Spleen (tissue), 11 donors: Measurements from ENCODE around the gene PICALM. TPM values are rescaled to one million over a fixed set of nuclear protein-coding genes. Genes with fewer than 3 reads are reported as not detected.
"Not testable (repeated sequence)": the region's sequence is repeated elsewhere in the genome, so short reads cannot be mapped to it uniquely, and the experiment has no call there.

ENCODE experiments used
- DNase-seq: peaks from one replicate; pipeline ENCODE4 v3.0.0-alpha.2; 2020
- H3K27ac ChIP-seq, 8 donors: fragments of 200-600 bp; sonication (generic) in 7 of 8; 1 replicate in 4 of 8; 2 replicates in 4 of 8; pipeline versions ENCODE4 v1.5.0 to v1.8.0; 2016 to 2021; ENCODE audit warnings: inconsistent platforms in 4 of 8, mild to moderate bottlenecking in 4 of 8, moderate library complexity in 1 of 8
- H3K27me3 ChIP-seq, 7 donors: fragments of 200-600 bp; sonication (generic) in 6 of 7; replicated peaks in 1 of 7; 1 replicate in 4 of 7; 2 replicates in 3 of 7; pipeline versions ENCODE4 v1.5.0 to v1.8.0; 2016 to 2021; ENCODE audit warnings: inconsistent platforms in 3 of 7, mild to moderate bottlenecking in 1 of 7
- H3K36me3 ChIP-seq, 6 donors: fragments of 200-600 bp; sonication (generic) in 5 of 6; 1 replicate in 4 of 6; 2 replicates in 2 of 6; pipeline versions ENCODE4 v1.5.0 to v1.8.0; 2016 to 2021; ENCODE audit warnings: inconsistent platforms in 2 of 6
- H3K4me1 ChIP-seq, 6 donors: fragments of 200-600 bp; sonication (generic) in 5 of 6; 1 replicate in 3 of 6; 2 replicates in 3 of 6; pipeline versions ENCODE4 v1.5.0 to v1.8.0; 2016 to 2021; ENCODE audit warnings: inconsistent platforms in 3 of 6
- H3K4me3 ChIP-seq, 8 donors: fragments of 200-600 bp; sonication (generic) in 7 of 8; 1 replicate in 4 of 8; 2 replicates in 4 of 8; pipeline versions ENCODE4 v1.5.0 to v1.8.0; 2016 to 2021; ENCODE audit warnings: inconsistent platforms in 4 of 8, mild to moderate bottlenecking in 4 of 8, moderate library complexity in 2 of 8
- H3K9me3 ChIP-seq, 8 donors: fragments of 200-600 bp; sonication (generic) in 7 of 8; 1 replicate in 4 of 8; 2 replicates in 4 of 8; pipeline versions ENCODE4 v1.5.0 to v1.8.0; 2016 to 2021; ENCODE audit warnings: inconsistent platforms in 4 of 8
- POLR2A ChIP-seq, 3 donors: fragments of 450-650 bp; IDR thresholded peaks; one replicate each; pipeline ENCODE4 v1.5.1; 2017; ENCODE audit warnings: antibody characterized with exemption in 3 of 3, mild to moderate bottlenecking in 1 of 3
- POLR2AphosphoS5 ChIP-seq, 3 donors: sonication (generic); formaldehyde crosslinking; IDR thresholded peaks; one replicate each; pipeline ENCODE4 v1.5.1; 2017; ENCODE audit warnings: antibody characterized with exemption in 3 of 3
- WGBS, 5 donors: extraction: QIAGEN DNeasy Blood & Tissue Kit in 3 of 5; methylation state at CpG; one replicate each; pipeline versions ENCODE4 v1.1.5 to v1.1.7; 2013 to 2018; 5-methylcytosine and 5-hydroxymethylcytosine counted together
- intact Hi-C: fragments of 100-400 bp; cut with DNase I; formaldehyde crosslinking; loops from one replicate; pipeline ENCODE4 v1.15.0; 2023; ENCODE audit warnings: low total_unique reads
- polyA plus RNA-seq, 3 donors: library from polyadenylated mRNA; stranded (reverse); fragments of 200-250 nt; gene quantifications; one replicate each; pipeline ENCODE4 v1.2.1, GENCODE V29; 2013
- total RNA-seq, 7 donors: library from RNA; depleted of rRNA in 3 of 7; stranded (reverse); fragments of >200 nt in 3 of 7; fragmentation: NEBNext Ultra II Directional in 4 of 7; extraction: Animal tissue kit (Norgen Biotek cat#: 25700) in 4 of 7; gene quantifications; one replicate each; pipeline versions ENCODE4 v1.1.0 to v1.2.1, GENCODE V29; 2016 to 2021
- TF ChIP-seq, protein P1 (sequence below), 11 experiments: fragments of 200-600 bp in 7 of 11; fragments of 450-650 bp in 4 of 11; sonication (generic) in 4 of 11; IDR thresholded peaks in 8 of 11; conservative IDR thresholded peaks in 3 of 11; 1 replicate in 7 of 11; 2 replicates in 4 of 11; pipeline versions ENCODE4 v1.4.0 to v1.8.0; 2016 to 2021; ENCODE audit warnings: antibody characterized with exemption in 11 of 11, inconsistent platforms in 4 of 11, mild to moderate bottlenecking in 1 of 11
- donor health status: healthy with polysubstance abuse.
- donor health status: DM: no; HTN: no; CAD: no; lungs with moderate emphysema.
- donor health status: DM: no; HTN: no; CAD: no.
- donor health status: Bipolar disorder and iron deficiency.
- donor health status: healthy.
- donor health status: DM: no; HTN: no; CAD: no.
- donor health status: DM: yes; HTN: yes; CAD: no.

The PICALM gene
- total and polyA plus RNA-seq, 10 donors, result 42.9 to 500 (median 288) TPM

DNA sequence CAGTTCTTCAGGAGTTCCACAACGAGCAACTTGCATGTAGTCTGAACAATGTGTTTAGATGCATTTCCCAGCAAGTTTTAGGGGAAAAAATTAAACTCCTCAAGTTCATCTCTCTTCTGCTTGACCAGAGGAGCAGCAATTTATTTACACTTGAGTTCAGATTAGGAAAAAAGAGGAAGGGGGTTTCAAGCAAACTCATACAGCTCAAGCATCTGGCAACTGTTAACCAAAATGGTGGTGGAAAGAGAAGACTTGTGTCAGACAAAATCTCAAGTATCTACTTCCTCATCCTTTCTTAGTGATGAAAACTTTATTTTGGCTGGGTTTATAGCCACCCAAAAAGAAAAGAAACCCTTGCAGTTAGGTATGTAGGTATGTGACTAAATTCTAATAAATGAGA lies 29.1 kb upstream of the PICALM start:
- no peak overlapping the region for H3K4me3 ChIP-seq
- intact Hi-C loops, result no loop called here
- no peaks in the 10 kb centered on the region for H3K27me3 ChIP-seq
- no peaks in the 10 kb centered on the region for H3K36me3 ChIP-seq
- H3K9me3 ChIP-seq, result no peaks in the 10 kb centered on the region
- TF ChIP-seq POLR2AphosphoS5 (IDR thresholded peaks at IDR 0.05), result no peak
- TF ChIP-seq, protein P1, sequence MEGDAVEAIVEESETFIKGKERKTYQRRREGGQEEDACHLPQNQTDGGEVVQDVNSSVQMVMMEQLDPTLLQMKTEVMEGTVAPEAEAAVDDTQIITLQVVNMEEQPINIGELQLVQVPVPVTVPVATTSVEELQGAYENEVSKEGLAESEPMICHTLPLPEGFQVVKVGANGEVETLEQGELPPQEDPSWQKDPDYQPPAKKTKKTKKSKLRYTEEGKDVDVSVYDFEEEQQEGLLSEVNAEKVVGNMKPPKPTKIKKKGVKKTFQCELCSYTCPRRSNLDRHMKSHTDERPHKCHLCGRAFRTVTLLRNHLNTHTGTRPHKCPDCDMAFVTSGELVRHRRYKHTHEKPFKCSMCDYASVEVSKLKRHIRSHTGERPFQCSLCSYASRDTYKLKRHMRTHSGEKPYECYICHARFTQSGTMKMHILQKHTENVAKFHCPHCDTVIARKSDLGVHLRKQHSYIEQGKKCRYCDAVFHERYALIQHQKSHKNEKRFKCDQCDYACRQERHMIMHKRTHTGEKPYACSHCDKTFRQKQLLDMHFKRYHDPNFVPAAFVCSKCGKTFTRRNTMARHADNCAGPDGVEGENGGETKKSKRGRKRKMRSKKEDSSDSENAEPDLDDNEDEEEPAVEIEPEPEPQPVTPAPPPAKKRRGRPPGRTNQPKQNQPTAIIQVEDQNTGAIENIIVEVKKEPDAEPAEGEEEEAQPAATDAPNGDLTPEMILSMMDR (IDR thresholded peaks at IDR 0.05 in 8 of 11, conservative IDR thresholded peaks at IDR 0.05 in 3 of 11), result no peak
- TF ChIP-seq POLR2A (IDR thresholded peaks at IDR 0.05), result no peak
- H3K27ac ChIP-seq, result no peak overlapping the region
- 68 to 95% (median 81%) methylated on average over 1 of the region's 1 CpG for WGBS, 5 donors
- DNase-seq, result no peak
- H3K4me1 ChIP-seq, result no peaks in the 10 kb centered on the region

DNA sequence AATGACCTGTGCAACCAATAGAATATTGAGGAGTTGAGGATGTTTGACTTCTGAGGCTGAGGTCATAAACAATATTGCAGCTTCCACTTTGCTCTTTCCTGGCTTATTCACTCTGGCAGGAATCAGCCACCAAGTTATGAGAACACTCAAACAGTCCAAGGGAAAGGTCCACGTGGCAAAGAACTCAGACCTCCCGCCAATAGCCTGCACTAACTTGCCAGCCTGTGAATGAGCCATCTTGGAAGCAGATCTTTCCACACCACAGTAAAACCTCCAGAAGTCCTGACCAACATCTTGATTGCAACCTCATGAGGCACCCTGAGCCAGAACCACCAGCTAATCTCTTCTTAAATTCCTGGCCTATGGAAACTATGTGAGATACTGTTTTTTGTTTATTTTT lies 22.7 kb upstream of the PICALM start:
- TF ChIP-seq POLR2A (IDR thresholded peaks at IDR 0.05), result no peak
- TF ChIP-seq, protein P1 (IDR thresholded peaks at IDR 0.05 in 8 of 11, conservative IDR thresholded peaks at IDR 0.05 in 3 of 11), result no peak
- TF ChIP-seq POLR2AphosphoS5 (IDR thresholded peaks at IDR 0.05), result no peak
- Histone ChIP-seq H3K27ac (peak overlapping the region in 2 of 8 donors; percentile 21 to 44), H3K4me1 (no peaks in the 10 kb centered on the region), H3K9me3 (no peaks in the 10 kb centered on the region), H3K27me3 (no peaks in the 10 kb centered on the region), H3K36me3 (no peaks in the 10 kb centered on the region), H3K4me3 (no peak overlapping the region)
- 58 to 82% (median 74%) methylated on average over 2 of the region's 2 CpGs for WGBS, 5 donors
- DNase-seq, result no peak
- intact Hi-C loops, result no loop called here

DNA sequence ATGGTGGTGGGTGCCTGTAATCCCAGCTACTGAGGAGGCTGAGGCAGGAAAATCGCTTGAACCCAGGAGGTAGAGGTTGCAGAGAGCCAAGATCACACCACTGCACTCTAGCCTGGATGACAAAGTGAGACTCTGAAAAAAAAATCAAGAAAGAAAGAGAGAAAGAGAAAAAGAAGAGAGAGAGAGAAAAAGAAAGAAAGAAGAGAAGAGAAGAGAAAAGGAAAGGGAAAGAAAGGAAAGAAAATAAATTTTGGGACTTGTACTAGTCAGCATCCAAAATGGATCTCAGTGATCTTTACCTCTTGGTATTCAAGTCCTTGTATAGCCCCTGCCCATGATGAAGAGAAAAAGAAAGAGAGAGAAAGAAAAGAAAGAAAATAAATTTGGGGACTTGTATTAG lies 22.2 kb upstream of the PICALM start:
- Histone ChIP-seq H3K27me3 (no peaks in the 10 kb centered on the region), H3K9me3 (no peaks in the 10 kb centered on the region), H3K4me3 (no peak overlapping the region), H3K4me1 (no peaks in the 10 kb centered on the region), H3K27ac (peak overlapping the region in 2 of 8 donors; percentile 21 to 44), H3K36me3 (no peaks in the 10 kb centered on the region)
- TF ChIP-seq POLR2AphosphoS5 (IDR thresholded peaks at IDR 0.05), result no peak
- TF ChIP-seq, protein P1 (IDR thresholded peaks at IDR 0.05 in 8 of 11, conservative IDR thresholded peaks at IDR 0.05 in 3 of 11), result no peak
- no peak for TF ChIP-seq POLR2A (IDR thresholded peaks at IDR 0.05)
- intact Hi-C loops, result no loop called here
- no peak for DNase-seq
- WGBS, 5 donors, result 87 to 97% (median 94%) methylated on average over 1 of the region's 1 CpG

DNA sequence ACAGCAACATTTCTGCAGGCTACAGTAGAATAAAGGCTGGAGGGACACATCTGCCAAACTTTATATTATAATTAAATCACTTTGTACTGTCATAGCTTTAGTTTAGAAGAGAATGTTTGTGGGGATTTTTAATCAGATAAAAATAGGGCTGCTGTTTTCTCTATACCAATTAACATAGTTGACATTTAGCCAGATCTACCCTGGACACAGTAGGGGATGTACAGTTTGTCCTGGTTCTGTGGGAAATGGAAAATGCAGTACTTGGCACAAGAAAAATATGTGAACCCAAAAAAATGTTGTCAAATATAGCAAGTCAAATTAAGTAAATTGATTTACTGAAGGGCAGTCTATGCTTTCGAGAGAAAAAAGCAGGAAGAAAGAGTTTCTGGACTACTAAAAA lies 20.8 kb upstream of the PICALM start:
- Histone ChIP-seq H3K4me1 (no peaks in the 10 kb centered on the region), H3K27me3 (no peaks in the 10 kb centered on the region), H3K27ac (peak overlapping the region in 3 of 8 donors; percentile 15 to 50 (median 37)), H3K9me3 (no peaks in the 10 kb centered on the region), H3K36me3 (no peaks in the 10 kb centered on the region), H3K4me3 (no peak overlapping the region)
- intact Hi-C loops, result no loop called here
- WGBS, 5 donors, result 68 to 83% (median 74%) methylated on average over 1 of the region's 1 CpG
- TF ChIP-seq, protein P1 (IDR thresholded peaks at IDR 0.05 in 8 of 11, conservative IDR thresholded peaks at IDR 0.05 in 3 of 11), result no peak
- TF ChIP-seq POLR2A (IDR thresholded peaks at IDR 0.05), result no peak
- TF ChIP-seq POLR2AphosphoS5 (IDR thresholded peaks at IDR 0.05), result no peak
- DNase-seq, result no peak

DNA sequence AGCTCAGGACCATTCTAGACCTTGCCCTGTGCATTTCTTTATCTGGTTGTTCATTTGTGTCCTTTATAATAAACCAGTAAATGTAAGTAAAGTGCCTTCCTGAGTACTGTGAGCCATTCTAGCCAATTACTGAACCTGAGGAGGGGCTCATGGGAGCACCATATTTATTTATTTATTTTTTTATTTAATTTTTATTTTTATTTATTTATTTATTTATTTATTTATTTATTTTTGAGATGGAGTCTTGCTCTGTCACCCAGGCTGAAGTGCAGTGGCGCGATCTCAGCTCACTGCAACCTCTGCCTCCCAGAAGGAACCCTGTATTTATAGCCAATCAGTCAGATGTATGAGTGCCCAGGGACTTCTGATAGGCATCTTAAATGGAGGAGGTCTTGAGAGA lies 18.8 kb upstream of the PICALM start:
- H3K36me3 ChIP-seq, H3K9me3 ChIP-seq, H3K4me3 ChIP-seq, intact Hi-C loops, H3K27ac ChIP-seq, DNase-seq, H3K4me1 ChIP-seq, H3K27me3 ChIP-seq: not testable (repeated sequence)
- WGBS, 5 donors, result 93 to 98% (median 96%) methylated on average over 2 of the region's 2 CpGs
